HG02840 (cell line): ENCODE results near the gene ATP5IF1.

Experiments
- ATAC-seq: cut with Tn5 transposase; IDR thresholded peaks from one replicate; pipeline ENCODE4 v1.9.1; 2021; ENCODE audit warnings: mild to moderate bottlenecking, moderate library complexity, moderate number of reproducible peaks; ENCODE audit not compliant: unreplicated experiment, low FRiP score

Gene ATP5IF1

DNA sequence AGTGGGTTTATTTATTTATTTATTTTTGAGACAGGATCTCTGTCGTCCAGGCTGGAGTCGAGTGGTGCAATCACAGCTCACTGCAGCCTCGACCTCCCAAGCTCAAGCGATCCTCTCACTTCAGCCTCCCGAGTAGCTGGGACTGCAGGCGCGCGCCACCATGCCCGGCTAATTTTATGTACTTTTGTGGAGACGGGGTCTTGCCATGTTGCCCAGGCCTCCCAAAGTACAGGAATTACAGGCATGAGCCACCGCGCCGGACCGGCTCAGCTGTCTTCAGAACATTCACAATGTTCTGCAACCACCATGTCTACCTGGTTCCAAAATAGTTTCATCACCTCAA, 2.7 kb upstream of the ATP5IF1 start:
- no peak for ATAC-seq

DNA sequence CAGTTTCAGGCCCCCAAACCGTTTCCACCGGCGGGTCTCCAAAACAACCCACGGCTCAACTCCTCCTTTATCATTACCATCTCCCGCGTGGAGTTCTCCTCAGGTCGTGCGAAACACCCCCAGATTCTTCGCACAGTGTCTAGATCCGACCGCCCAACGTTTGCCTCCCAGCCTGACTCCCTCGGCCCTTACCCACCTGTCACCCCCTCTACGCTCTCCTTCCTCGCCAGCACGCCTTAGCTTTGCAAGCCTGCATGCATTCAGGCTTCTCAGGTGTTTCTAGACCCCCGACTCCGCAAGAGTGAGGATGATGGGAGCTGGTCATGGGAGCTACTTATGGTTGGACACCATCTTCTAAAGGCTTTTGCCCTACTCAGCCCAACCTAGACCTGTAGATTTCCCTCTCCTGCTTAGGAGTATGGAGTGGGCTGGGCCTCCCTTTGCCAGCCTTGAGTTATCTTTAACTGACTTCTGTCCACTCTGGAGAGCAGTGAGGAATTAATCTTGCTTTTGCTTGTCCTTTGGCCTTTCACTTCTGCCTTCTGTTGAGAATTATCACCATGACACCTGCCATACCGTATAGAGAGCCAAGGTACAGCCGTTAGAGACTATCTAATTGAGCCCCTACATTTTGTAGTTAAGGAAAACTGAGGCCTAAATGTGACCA, 865 bp downstream of the ATP5IF1 start:
- no peak for ATAC-seq

- no peak for ATAC-seq
Observed at GRCh38 chr1:28239004-28239403, 3.1 kb downstream of the ATP5IF1 start.

DNA sequence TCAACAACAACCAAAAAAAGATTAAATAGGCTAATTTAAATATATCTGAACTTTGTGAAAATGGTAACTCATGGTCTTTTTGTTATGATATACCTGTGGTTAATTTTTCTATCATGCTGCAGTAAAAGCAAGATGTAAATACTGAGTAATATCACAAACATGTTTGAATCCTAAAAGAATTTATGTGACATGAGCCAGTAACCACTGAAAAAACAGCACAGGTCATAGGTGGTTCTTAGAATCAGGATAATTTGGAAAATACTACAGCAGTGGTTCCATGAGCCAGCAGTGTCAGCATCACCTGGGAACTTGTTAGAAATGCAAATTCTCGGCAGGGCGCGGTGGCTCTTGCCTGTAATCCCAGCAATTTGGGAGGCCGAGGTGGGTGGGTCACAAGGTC, 4.1 kb downstream of the ATP5IF1 start:
- no peak for ATAC-seq

GRCh38 chr1:28241638-28242241, 5.8 kb downstream of the ATP5IF1 start:
- no peak for ATAC-seq

- no peak for ATAC-seq
Observed at GRCh38 chr1:28243685-28244311, 7.9 kb downstream of the ATP5IF1 start.

- ATAC-seq = no peak
Observed at GRCh38 chr1:28244549-28245251, 8.8 kb downstream of the ATP5IF1 start.

DNA sequence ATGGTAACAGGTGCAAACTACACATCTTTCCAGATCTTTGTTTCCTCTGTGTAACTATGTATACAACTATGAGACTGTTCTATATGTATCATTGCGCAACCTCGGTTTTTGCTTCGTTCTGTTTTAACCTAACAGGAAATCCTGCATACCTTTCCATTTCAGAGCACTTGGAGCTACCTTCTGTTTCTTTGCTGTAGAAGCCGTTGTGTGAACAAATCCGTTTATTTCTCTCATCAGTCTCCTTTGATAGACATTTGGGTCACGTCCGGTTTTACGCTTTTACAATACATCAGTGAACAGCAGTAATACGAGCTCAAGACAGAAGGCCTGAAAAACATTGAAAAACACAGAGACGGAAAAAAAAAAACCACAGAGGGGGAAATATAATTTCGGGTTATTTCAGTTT, 10.5 kb downstream of the ATP5IF1 start:
- no peak for ATAC-seq

DNA sequence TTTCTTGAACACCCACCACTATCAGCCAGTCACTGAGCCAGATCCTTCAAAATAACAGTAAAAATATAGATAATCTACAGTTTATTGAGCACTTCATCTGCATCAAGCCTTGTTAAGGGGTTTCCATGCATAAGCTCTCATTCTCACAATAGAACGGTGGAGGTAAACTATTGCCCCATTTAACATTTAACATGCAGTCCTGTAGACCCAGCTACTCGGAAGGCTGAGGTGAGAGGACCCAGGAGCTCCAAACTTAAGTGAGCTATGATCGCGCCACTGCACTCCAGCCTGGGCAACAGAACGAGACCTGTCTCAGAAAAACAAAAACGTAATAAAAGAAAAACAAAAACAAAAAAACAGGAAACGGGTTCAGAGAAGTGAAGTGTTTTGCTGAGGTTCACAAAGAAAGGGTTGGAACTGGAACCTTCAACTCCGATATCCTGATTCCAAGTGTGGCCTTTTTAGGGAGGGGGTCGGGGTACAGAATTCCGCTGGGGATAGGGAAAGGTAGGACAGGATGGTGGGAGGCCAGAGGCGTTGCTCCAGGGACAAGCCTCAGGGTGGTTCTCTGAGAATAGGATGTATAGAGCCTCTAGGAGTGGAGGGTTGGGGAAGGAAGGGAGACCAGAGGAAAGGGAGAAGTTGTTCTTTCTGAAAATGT, 11.8 kb downstream of the ATP5IF1 start:
- no peak for ATAC-seq

DNA sequence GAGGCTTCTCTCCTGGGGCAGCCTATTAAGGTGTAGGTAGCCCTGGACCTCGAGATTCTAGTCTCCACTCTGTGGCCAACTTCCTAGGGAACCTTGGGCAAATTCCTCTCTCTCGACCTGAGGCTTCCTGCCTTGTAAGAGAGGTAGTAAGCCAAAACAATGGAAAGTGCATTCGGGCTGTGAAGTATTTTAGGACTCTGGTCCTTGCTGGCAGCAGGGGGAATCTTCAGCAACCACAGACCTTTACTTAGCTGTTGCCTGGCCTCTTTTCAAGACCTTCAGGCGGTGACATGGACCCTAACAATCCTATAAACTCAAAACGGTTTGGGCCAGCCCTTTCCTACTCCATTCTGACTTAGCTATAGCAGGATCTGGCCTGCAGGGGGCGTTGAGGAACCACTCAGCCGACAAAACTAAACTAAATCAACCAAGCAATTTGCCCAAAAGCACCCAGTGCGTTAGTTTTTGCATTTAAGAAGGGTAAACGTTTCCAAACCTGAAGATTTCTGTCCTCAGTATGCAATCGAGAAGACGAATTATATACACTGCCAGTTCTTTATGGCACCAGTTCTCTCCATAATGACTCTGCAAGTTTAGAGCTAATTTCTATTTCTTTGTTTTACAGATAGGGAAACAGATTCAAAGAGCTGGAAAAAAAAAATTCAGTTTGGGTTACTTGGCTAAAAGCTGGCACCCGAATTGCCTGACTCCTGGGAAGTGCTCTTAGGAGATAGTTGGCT, 12.5 kb downstream of the ATP5IF1 start:
- no peak for ATAC-seq

DNA sequence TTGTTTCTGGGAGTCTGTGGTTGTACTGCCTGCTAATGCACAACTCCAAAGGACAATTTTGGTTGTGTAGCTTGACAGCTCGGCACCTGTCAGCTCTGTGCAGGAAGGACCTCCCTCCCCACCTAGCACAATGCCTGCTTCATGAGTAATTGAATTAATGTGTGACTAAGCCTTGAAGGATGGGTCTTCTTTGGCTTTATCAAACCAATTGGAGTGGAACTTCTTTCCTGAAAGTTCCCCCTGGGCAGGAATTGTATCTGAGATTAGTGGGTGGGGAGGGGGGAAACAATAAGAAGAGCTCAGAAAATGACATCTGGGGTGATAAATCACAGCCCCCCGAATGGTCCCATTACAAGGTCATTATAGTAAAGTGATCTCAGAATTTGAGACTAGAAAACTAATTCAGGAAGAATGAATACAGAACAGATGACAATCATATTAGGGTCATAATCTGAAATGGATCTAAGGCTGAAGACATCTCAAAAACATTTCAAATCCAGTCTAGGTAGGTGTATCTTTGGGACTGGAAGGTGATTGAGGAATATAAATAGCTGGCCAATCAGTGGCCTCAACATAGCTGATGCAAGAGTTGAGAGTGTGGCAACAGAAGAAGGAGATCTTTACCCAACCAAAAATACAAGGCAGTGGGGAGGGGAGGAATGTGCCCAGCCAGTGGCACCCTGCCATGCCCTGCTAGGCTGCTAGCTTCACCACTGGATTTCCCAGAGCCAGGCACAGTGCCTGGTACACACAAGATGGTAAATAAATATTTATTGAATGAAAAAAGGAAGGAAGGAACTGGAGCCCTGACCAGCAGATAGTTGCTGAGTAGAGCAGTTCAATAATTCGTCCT, 13.3 kb downstream of the ATP5IF1 start:
- ATAC-seq = no peak

DNA sequence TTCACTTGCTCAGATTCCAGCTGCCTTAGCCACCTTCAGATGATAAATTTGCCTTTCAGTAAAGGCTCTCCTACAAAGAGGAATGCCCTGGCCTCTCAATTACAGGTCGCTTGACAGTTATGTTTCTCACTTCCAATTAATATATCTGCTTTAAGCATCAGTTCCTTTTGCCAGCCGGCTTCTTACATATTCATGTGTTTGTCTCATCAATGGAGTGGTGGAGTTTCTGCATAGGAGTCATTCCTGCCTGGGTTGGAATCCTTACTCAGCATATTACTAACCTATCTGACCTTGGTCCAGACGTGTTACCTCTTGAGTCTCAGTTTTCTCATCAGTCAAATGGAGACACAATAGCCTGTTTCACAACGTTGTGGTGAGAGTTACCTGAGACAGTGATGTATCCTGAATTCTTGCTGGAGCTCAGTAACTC, 14.0 kb downstream of the ATP5IF1 start:
- ATAC-seq = no peak

GRCh38 chr1:28256197-28256827, 20.4 kb downstream of the ATP5IF1 start:
- no peak for ATAC-seq

- no peak for ATAC-seq
Observed at GRCh38 chr1:28257736-28258135, 21.8 kb downstream of the ATP5IF1 start.

DNA sequence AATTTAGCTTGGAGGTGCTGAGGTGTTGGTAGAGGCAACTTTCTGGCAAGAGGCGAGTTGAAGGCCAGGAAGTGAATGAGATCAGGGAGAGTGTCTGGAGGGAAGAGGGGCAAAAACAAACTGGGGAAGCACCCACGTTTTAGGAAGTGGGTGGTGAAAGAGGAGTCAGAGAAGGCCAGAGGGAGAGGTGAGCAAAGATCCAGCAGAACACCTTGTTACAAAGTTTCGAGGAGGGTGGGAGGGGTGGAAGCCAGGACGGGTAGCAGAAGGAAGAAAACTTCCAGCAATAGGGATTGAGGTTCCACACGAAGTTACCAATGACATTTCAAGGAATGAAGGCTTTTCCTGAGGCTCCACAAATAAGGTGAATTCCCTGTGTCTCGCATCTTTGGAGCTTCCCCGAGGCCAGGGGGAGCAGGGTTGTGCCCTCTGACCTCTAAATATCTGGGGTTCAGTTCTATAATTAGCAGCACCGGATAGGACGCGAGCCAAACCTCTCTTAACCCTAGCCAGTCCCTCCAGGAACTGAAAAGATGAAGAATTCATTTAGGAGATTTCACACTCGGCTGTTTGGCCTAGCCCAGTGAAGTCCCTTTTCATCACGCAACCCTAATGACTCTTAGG, 22.8 kb downstream of the ATP5IF1 start:
- ATAC-seq = no peak

DNA sequence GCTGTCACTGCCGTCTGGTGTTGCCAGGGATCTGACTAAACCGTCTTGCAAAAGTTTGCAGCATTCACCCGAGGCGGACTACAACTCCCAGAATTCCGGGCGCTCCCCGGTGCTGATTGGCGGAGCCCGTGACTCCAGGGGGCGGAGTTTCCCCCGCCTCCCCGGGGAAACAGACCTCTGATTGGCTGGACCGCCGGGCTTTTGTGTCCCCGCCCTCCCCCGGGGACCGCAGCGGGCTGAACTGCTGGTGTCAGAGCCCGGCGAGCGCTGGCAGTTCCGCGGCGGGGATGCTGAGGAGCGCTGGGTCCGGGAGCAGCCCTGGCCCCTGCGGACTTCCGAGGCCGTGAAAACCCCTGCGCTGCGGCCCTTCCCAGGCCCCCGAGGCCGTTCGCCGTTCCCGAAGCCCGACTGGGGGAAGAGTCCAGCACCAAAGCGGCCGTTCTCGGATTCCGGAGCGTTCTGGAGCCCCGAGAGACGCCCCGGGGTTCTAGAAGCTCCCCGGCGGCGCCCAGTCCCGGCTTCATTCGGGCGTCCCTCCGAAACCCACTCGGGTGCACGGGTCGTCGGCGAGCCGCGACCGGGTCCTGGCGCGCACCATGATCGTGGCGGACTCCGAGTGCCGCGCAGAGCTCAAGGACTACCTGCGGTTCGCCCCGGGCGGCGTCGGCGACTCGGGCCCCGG, 23.5 kb downstream of the ATP5IF1 start, which contains the start of gene SESN2:
Gene SESN2 (plus strand): TSS at position 267 of the 682 bp plus-strand sequence. CDS start 330 bp downstream, at position 597.
- peak; percentile 90 for ATAC-seq

GRCh38 chr1:28259934-28260802, 24.2 kb downstream of the ATP5IF1 start:
- no peak for ATAC-seq
